GM19372 (cell line): ENCODE data around the gene IGSF21.

Source experiments
- ATAC-seq: cut with Tn5 transposase; IDR thresholded peaks from one replicate; pipeline ENCODE4 v1.9.1; 2021; ENCODE audit warnings: mild to moderate bottlenecking, low read depth, moderate library complexity; ENCODE audit not compliant: unreplicated experiment

Gene IGSF21

DNA sequence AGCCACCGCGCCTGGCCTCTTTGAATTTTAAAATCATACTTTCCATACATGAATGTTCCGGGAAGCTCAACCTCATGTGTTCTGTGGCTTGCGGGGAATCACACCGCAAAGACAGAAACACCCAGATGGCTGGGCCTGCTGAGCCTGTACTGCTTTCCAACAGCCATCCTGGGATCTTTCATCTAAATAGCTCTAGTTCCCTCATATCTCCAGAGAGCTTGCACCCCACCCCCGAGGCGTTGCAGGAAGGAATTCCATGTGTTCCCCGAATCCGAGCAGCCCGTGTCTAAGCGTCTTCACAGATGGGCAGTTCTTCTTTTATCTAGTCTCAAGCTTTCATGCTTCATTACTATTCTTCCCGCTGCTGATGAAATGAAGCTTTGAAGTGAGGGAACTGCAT is 66.4 kb downstream of the IGSF21 start:
- ATAC-seq = no peak

DNA sequence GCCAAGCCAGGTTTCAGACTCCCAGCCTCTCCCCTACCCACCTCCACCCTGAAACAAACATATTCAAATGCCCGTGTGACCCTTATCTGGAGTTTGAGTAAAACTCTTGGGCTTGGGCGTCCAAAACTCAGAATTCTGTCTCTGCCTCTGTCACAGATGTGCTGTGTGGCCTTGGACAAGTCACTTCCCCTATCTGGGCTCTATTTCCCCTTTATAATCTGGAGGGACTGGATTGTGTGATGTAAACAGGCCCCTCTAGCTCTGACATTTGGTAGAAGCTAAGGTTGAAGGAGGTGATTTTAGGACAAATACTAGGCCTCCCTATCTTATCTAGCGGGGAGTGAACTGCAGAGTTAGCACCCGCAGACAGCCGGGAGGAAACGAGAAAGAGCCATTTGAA is 67.5 kb downstream of the IGSF21 start:
- ATAC-seq = no peak

DNA sequence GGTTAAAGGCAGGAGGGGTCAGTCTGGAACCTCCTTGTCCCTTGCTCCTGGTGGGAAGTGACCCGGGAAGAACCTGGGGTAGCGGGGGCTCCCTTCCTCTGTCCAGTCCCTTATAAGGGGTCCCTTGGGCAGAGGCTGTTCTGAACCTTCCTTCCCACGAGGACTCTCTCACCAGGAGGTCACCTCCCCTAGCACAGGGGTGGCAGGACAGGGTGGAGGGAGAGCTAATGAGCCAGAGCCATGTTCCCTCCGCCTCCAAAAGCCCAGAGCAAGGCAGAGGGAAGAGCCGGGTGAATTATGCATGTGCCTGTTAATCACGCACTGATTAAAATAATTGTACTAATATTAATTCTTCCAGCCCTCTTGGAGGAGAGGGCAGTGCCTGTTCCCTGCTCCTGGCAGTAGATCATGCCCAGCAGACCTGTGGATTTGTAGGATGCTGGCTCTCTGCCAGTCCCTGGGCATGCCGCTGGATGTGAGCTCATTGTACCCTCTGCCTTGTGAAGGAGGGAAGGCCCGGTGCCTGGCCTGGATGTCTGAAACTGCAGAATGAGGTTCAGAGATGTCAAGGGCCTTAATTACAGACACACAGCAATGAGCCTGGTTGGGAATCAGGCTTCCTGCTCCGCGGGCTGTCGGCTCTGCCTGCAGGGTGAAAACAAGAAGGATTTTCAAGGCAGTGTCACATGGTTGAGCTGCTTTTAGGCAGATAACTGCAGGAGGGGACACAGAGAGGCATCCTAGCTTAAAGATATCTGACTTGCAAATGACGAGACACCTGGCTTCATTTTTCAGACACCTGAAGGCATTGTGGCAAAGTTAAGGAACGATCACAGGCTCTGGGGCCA is 68.2 kb downstream of the IGSF21 start:
- no peak for ATAC-seq

DNA sequence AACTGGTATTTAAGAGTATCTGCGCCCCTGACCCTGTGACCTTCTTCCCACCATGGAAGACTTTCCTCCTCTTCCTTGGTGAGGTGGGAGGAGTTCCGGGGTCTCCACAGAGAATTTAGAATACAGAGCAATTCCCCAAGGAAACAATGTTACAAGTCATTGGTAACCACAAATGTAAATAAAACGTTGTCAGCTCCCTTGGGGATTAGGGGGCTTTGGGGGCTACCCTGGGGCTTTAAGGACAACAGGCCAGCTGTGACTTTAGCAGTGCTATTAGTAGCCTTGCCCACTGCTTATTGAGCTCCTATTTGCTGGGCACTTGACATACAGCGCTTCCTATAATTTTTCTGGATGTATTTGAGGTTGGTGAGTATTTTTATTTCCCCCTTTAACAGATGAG is 69.0 kb downstream of the IGSF21 start:
- ATAC-seq = no peak

- no peak for ATAC-seq
These were observed 70.5 kb downstream of the IGSF21 start for GRCh38 chr1:18178111-18178510.

- no peak for ATAC-seq
These were observed 71.4 kb downstream of the IGSF21 start for GRCh38 chr1:18179009-18179408.

DNA sequence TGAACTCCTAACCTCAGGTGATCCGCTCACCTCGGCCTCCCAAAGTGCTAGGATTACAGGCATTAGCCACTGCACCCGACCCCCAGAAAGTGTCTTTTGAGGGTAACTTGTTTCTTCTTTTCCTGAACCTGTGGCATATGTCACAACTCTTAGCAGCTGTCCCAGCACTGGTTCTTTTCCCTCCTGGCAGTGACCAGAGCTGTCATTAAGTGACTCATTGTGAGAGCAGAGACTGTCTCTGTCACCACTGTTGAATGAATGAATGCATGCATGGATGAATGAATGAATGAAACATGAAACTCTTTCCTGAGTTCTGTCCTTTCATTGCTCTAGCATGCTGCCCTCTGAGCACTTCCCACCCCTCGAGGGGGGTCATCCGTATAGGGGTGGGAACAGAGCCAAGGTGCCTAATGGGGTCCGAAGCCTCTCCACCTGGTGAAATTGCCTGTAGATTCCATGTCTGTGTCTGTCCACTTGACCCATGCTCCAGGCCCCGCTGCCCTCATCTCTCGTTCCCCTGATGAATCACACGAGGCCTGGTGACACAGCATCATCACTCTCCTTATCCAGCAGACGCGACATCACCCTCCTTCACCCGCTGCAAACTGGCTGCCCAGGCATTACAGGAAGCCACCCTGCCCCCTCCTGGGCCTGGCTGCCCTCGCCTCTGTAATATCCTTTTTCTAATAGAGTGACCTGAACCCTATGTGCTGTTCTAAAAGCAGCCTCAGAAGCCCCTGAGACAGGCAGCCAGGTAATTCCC is 75.0 kb downstream of the IGSF21 start:
- no peak for ATAC-seq

DNA sequence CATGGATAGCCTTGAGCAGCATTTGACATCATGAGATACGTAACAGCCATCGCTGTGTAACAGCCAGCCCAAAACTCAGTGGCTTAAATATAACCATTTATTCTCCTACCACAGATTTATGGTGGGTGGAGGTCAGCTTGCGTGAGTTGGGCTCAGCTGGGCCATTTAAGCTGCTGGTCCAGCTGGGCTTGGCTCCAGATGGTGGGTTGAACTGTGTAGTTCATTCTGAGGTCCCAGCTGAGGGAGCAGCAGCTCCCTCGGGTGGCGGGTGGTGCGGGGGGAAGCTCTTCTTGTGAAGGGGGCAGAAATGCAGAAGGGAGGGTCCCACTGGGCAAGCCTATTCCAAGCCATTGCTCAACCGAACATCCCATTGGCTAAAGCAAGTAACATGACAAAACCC is 75.9 kb downstream of the IGSF21 start:
- ATAC-seq = no peak

GRCh38 chr1:18187054-18187453 is 79.5 kb downstream of the IGSF21 start:
- ATAC-seq = no peak

DNA sequence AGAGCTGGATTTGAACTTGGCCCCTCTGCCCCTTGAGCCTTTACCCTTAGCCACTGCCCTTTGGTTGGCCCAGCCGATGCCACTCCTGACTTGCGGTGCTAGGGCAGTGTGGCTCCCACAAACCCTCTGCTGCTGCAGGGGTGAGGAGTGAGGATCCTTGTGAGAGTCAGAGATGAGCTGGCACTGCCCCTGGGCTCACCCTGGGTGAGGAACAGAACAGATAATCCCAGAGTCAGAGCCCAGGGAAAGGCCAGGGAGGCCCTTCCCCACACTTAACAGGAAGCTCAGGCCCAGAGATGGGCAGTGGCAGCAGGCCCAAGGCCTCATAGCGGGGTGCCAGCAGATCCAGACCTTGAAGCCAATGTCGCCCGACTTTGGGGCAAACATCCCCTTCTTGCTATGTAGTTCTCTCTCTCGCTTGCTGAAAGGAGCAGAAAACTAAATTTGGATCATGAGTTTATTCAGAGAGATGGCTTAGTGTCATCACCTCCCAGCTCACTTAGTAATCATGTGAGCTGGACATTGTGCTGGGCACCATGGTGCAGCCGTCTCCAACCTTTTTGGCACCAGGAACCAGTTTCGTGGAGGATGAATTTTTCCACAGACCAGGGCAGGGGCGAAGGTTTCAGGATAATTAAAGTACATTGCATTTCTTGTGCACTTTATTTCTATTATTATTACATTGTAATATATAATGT is 81.4 kb downstream of the IGSF21 start:
- ATAC-seq = no peak

DNA sequence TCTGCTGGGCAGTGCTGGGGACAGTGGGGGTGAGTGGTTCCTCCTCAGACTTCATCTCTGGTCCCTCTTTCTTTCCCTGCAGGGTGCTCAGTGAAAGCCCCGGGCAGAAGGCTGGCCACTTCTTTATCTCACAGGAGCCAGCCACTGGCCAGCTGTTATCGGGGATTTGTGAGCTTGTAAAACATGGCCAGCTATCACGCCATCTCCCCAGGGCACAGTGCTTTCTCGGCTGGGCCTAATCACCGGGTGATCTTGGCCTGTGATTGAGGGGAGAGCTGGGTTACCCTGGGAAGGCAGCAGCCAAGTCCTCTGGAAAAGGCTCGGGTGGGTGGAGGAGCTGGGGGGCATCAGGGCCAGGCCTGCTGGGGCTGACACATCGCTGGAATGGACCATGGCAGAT is 83.0 kb downstream of the IGSF21 start:
- no peak for ATAC-seq

- ATAC-seq = no peak
These were observed 83.4 kb downstream of the IGSF21 start for GRCh38 chr1:18191037-18191436.

DNA sequence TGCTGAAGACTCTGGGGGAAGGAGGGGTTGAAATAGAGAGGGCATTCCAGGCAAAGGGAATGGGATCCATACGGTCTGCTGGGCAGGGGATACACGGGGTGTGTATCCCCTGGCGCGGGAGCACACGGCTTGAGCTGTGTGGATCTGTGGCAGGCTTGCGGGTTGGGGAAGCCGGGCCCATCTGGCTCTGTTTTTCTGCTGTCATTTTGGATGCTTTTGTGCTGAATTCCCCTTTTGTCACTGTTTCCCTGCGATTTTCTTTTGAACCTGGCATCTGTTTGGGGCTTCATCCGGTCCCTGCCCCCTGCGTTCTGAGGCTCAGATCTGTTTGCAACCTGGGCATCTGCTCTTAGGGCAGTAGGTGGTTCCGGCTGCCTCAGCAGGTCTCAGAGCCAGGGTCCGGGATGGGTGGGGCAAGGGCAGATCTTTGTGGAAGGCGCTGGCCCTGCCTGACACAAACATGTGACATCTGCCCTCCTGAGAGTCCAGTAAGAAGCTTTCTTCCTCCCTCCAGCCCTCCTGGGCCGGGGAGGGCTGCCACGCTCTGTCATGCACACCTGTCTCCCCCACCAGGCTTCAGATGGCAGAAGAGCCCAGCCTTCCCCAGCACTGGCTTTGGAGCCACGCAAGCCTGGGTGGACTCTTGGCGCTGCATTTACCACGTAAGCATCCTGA is 84.0 kb downstream of the IGSF21 start:
- no peak for ATAC-seq

DNA sequence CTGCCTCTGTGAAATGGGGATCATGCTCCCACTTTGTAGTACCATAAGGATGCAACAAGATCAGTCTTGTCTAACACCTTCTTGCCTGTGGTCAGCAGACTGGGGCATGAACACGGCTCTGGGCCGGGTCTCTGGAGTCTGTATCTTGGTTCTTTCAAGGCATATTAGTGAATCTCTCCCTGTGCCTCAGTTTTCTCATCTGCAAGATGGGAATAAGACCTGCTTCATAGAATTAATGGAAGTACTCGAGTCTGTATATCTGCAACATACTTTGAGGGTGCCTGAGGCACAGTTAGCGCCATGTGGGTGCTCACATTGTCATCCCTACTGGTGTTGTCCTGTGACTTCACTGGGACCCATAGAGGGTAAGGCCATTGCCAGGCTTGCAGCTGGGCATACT is 84.6 kb downstream of the IGSF21 start:
- no peak for ATAC-seq

GRCh38 chr1:18192974-18193373 is 85.4 kb downstream of the IGSF21 start:
- no peak for ATAC-seq

GRCh38 chr1:18197299-18197698 is 89.7 kb downstream of the IGSF21 start:
- no peak for ATAC-seq

DNA sequence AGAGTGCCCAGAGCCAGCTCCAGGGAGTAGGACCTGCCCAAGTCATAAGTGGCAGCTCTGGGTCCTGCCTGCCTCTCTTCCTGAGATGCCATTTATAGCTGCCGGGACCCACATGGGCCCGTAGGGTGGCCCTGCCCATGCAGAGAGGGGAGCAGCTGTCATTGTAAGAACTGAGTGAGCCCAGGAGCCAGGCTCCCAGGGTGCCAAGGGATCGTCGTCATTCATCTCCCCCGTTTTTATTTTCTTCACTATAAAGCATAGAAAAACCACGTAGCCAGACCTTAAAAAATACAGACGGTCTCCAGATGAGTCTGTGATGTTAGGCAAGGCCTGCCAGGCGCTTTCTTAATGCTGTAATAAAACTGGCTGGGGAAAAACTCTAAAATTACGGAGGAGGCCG is 90.7 kb downstream of the IGSF21 start:
- ATAC-seq = no peak

GRCh38 chr1:18199462-18199861 is 91.9 kb downstream of the IGSF21 start:
- ATAC-seq = no peak

- ATAC-seq = no peak
These were observed 92.6 kb downstream of the IGSF21 start for GRCh38 chr1:18200136-18200717.

DNA sequence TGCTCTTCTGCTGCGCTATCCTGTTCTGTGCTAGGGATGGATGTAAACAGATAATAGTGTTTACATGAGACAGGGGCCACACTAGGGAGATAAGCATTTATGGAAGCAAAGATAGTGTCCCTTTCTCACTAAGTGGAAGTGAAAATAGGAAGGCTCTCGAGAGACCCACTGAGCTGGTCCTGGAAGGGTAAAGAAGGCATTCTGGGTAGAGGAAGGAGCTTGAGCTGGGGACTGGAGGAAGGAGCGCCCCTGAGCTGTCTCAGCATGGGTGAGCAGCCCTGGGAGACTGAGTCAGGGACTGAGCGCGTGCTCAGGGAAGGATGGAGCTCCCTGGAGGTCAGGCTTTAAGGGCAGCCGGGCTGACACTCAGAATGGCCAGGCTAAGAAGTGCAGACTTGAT is 93.3 kb downstream of the IGSF21 start:
- no peak for ATAC-seq
